ENCODE results near the gene TMEM171. TPM values are rescaled to one million over a fixed set of nuclear protein-coding genes. Genes with fewer than 3 reads are reported as not detected.

Gene TMEM171
- polyA plus RNA-seq, 4 donors, result 3.2 to 5.7 (median 5.2) TPM

Other genes with a start within 250 kb of the TMEM171 start
- 10 to 100 TPM; 27.6 to 37.3 (median 29.9) TPM for gene FCHO2, start 164.5 kb upstream of the TMEM171 start, polyA plus RNA-seq (ENCODE audit: insufficient read length in 4 of 4)
- 10 to 100 TPM in 3 of 4 donors, under 1 TPM in 1; 0.34 to 22.5 (median 13.7) TPM for gene TMEM174, start 52.6 kb downstream of the TMEM171 start, polyA plus RNA-seq (ENCODE audit: insufficient read length in 4 of 4)